SU-DHL-6 (cell line): ENCODE results near the gene PASD1.

Source experiments
- CTCF ChIP-seq: fragments of 200-600 bp; sonication (generic); IDR thresholded peaks from one replicate; pipeline ENCODE4 v1.5.1; 2017; ENCODE audit warnings: antibody characterized with exemption, mild to moderate bottlenecking, low read length, moderate library complexity; ENCODE audit not compliant: insufficient read depth, poor library complexity, severe bottlenecking
- EZH2phosphoT487 ChIP-seq: fragments of 200-600 bp; sonication (generic), shearing (Covaris generic); conservative IDR thresholded peaks from 2 replicates; pipeline ENCODE4 v1.6.1; 2018; ENCODE audit warnings: mild to moderate bottlenecking, antibody characterized with exemption, low read length, moderate library complexity, mixed read lengths

GRCh38 chrX:151701071-151701470, 137.6 kb downstream of the PASD1 start:
- TF ChIP-seq CTCF, result no peak
- no peak for TF ChIP-seq EZH2phosphoT487
